ENCODE data around the gene TCEAL9. TPM values are rescaled to one million over a fixed set of nuclear protein-coding genes. Genes with fewer than 3 reads are reported as not detected.

The TCEAL9 gene
- total RNA-seq, 1 donor from 2014 or later = 34.6 TPM

DNA sequence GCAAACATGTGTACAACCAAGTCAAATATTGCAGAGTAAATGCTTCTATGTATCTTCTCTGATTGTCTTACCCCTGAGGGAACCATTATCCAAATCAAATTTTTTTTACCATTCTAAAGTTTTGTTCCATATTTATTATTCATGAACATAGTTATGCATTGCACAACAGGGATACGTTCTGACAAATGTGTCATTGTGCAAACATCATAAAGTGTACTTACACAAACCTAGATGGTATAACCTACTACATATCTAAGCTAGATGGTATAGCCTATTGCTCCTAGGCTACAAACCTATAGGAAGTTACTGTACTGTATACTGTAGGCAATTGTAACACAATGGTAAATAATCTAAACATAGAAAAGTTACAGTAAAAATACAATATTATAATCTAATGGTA is 43.4 kb downstream of the TCEAL9 start:
- H3K27ac ChIP-seq = no peak overlapping the region
- H3K9me3 ChIP-seq = no peaks in the 10 kb centered on the region
- no peak for DNase-seq
- no peak for ATAC-seq
- TF ChIP-seq, protein P1, sequence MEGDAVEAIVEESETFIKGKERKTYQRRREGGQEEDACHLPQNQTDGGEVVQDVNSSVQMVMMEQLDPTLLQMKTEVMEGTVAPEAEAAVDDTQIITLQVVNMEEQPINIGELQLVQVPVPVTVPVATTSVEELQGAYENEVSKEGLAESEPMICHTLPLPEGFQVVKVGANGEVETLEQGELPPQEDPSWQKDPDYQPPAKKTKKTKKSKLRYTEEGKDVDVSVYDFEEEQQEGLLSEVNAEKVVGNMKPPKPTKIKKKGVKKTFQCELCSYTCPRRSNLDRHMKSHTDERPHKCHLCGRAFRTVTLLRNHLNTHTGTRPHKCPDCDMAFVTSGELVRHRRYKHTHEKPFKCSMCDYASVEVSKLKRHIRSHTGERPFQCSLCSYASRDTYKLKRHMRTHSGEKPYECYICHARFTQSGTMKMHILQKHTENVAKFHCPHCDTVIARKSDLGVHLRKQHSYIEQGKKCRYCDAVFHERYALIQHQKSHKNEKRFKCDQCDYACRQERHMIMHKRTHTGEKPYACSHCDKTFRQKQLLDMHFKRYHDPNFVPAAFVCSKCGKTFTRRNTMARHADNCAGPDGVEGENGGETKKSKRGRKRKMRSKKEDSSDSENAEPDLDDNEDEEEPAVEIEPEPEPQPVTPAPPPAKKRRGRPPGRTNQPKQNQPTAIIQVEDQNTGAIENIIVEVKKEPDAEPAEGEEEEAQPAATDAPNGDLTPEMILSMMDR (IDR thresholded peaks at IDR 0.05) = no peak
- intact Hi-C loops (cut with DNase I) = no loop called here
- no peaks in the 10 kb centered on the region for H3K4me1 ChIP-seq
- H3K4me3 ChIP-seq = no peak overlapping the region
- H3K27me3 ChIP-seq (ENCODE audit: low read depth) = no peaks in the 10 kb centered on the region
- H3K36me3 ChIP-seq = no peaks in the 10 kb centered on the region

DNA sequence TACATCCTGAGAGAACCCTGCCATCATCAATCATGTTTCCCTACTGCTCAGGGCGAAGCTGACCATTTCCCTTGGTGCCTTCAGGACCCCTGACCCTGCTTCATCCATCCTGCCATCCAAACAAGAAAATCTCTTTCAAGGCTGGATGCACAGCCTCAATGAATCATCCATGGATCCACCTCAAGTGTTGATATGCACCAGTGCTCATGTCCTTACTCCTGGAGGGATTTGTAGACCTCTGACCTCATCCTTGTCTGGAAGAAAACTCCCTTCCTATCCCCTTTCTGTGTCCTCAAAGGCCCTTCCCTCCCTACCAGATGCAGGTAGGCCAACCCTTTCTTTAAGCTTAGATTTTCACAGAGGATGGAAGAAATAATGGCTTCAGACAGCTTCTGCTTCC is 44.6 kb downstream of the TCEAL9 start:
- ATAC-seq (no peak), DNase-seq (no peak)
- H3K36me3 ChIP-seq = no peaks in the 10 kb centered on the region
- H3K27me3 ChIP-seq (ENCODE audit: low read depth) = no peaks in the 10 kb centered on the region
- H3K9me3 ChIP-seq = no peaks in the 10 kb centered on the region
- intact Hi-C loops (cut with DNase I) = no loop called here
- no peaks in the 10 kb centered on the region for H3K4me1 ChIP-seq
- H3K4me3 ChIP-seq = no peak overlapping the region
- TF ChIP-seq, protein P1 (IDR thresholded peaks at IDR 0.05) = no peak
- H3K27ac ChIP-seq = no peak overlapping the region

DNA sequence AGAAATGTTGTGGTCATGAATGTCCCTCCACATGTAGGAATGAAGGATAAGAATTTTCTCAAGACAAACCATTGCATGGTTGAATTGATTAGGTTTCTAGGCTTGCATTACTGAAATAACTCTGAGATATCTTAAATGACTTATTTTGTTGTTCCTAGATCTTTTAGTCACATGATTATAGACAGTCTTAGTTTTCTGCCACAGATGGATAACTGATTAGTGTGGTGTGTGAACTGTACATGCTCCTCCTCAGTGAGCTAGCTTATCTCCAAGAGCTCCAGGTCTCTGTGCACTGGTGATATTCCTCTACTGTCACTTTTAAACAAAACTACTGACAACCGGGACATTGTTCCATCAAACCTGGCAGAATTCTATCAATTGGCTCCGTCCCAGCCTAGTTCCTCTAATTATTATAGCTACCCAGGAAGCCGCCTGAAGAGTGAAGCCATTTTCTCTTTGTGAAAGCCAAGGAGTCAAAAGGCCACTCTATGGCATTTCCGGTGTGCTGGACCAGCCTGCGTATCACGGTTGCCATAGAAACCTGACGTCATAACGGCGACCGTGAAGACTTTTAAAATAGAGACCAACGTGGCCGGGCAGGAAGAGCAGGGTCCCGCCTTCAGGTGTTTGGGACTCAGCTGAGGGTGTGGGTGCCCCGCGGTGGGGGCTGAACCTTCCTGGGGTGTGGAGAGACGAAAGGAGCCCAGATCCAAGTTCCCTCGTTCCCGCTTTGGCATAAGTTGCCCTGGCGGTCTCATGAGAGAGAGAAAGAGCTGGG is 48.1 kb downstream of the TCEAL9 start:
- DNase-seq = peak; percentile 71
- intact Hi-C loops (cut with DNase I) = no loop called here
- no peaks in the 10 kb centered on the region for H3K4me1 ChIP-seq
- H3K27me3 ChIP-seq (ENCODE audit: low read depth) = no peaks in the 10 kb centered on the region
- TF ChIP-seq, protein P1 (IDR thresholded peaks at IDR 0.05) = no peak
- H3K9me3 ChIP-seq = no peaks in the 10 kb centered on the region
- peak overlapping the region; percentile 52 for H3K4me3 ChIP-seq
- no peaks in the 10 kb centered on the region for H3K36me3 ChIP-seq
- H3K27ac ChIP-seq = peak overlapping the region; percentile 60
- peak; percentile 87 to 93 for ATAC-seq

DNA sequence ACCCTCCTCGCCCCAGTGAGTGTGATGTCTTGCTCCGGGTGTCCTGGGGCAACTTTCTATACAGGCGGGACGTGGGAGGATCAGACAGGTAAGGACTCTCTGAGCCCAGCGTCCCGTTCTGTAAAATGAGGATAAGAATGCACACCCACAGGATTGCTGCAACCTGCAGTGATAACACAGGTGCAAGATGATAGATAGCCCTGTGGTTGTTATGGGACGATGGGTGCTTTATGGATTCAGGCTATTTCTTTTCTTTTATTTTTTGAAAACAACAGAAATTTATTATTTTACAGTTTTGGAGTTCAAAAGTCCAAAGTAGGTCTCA is 48.7 kb downstream of the TCEAL9 start:
- no peaks in the 10 kb centered on the region for H3K4me1 ChIP-seq
- TF ChIP-seq, protein P1 (IDR thresholded peaks at IDR 0.05) = no peak
- no peak for DNase-seq
- H3K4me3 ChIP-seq = peak overlapping the region; percentile 52
- peak overlapping the region; percentile 60 for H3K27ac ChIP-seq
- intact Hi-C loops (cut with DNase I) = no loop called here
- peak; percentile 17 to 64 for ATAC-seq
- H3K27me3 ChIP-seq (ENCODE audit: low read depth) = no peaks in the 10 kb centered on the region
- H3K9me3 ChIP-seq = no peaks in the 10 kb centered on the region
- no peaks in the 10 kb centered on the region for H3K36me3 ChIP-seq

DNA sequence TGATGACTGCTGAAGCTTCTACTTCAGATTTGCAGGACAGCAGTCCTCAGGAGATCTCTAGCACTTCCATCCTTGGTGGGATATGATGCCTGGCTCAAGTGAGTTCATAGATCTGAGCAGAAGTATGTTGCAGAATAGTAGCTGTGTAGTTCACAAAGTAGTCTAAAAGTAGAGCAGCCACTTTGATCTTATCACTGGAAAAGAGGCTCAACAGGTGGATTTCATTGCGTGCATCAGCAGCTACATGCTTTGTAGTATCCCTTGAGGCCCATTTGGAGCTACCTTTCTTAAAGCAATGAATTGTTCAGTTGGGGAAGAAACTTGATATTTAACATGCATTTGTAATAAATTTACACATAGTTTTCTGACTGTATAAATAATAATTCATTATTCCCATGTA is 50.0 kb downstream of the TCEAL9 start:
- H3K36me3 ChIP-seq = no peaks in the 10 kb centered on the region
- ATAC-seq = no peak
- TF ChIP-seq, protein P1 (IDR thresholded peaks at IDR 0.05) = no peak
- H3K9me3 ChIP-seq = no peaks in the 10 kb centered on the region
- no peaks in the 10 kb centered on the region for H3K4me1 ChIP-seq
- H3K4me3 ChIP-seq = no peak overlapping the region
- DNase-seq = no peak
- no peak overlapping the region for H3K27ac ChIP-seq
- no peaks in the 10 kb centered on the region for H3K27me3 ChIP-seq (ENCODE audit: low read depth)
- intact Hi-C loops (cut with DNase I) = no loop called here
